Loucy (cell line): ENCODE measurements around the gene CPEB4.

Experiments used
- CTCF ChIP-seq: fragments of 200-600 bp; sonication (generic); conservative IDR thresholded peaks from 2 replicates; pipeline ENCODE4 v1.5.1; 2014; ENCODE audit warnings: mild to moderate bottlenecking, antibody characterized with exemption, low read length
- EZH2phosphoT487 ChIP-seq: fragments of 200-600 bp; IDR thresholded peaks from 2 replicates; pipeline ENCODE4 v1.6.1; 2018; ENCODE audit warnings: antibody characterized with exemption, mild to moderate bottlenecking, moderate library complexity, borderline replicate concordance

GRCh38 chr5:173941758-173942401 is 53.7 kb downstream of the CPEB4 start:
- TF ChIP-seq CTCF: no peak
- no peak for TF ChIP-seq EZH2phosphoT487
